CD1c-positive myeloid dendritic cell (primary cell): ENCODE results near the gene FFAR4.
A peak's percentile ranks its signal among the peaks of the same experiment; 100 is the strongest.
"Not testable (repeated sequence)": the region's sequence is repeated elsewhere in the genome, so short reads cannot be mapped to it uniquely, and the experiment has no call there.

Source experiments
- DNase-seq: peaks from one replicate; pipeline ENCODE4 v3.0.0-alpha.2; 2016; ENCODE audit errors: extremely low spot score

FFAR4 gene

DNA sequence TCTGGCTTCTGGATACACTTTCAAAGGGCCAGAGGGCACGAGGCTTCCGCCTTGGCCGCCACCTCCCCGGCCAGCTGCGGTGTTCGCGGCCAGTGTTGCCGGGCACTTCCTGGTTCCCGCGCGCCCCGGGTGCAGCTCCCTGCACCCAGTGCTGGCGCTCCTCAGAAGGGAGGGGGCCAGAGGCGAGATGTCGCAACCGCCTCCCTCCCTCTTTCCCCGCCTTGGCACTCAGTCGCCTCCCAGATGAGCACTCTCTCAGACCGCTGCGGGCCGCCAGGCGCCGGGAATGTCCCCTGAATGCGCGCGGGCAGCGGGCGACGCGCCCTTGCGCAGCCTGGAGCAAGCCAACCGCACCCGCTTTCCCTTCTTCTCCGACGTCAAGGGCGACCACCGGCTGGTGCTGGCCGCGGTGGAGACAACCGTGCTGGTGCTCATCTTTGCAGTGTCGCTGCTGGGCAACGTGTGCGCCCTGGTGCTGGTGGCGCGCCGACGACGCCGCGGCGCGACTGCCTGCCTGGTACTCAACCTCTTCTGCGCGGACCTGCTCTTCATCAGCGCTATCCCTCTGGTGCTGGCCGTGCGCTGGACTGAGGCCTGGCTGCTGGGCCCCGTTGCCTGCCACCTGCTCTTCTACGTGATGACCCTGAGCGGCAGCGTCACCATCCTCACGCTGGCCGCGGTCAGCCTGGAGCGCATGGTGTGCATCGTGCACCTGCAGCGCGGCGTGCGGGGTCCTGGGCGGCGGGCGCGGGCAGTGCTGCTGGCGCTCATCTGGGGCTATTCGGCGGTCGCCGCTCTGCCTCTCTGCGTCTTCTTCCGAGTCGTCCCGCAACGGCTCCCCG lies at the start of gene FFAR4:
FFAR4 (plus strand) TSS at position 231 of the 842 bp plus-strand sequence; CDS start at position 287, 56 bp downstream.
- peak; percentile 75 for DNase-seq

DNA sequence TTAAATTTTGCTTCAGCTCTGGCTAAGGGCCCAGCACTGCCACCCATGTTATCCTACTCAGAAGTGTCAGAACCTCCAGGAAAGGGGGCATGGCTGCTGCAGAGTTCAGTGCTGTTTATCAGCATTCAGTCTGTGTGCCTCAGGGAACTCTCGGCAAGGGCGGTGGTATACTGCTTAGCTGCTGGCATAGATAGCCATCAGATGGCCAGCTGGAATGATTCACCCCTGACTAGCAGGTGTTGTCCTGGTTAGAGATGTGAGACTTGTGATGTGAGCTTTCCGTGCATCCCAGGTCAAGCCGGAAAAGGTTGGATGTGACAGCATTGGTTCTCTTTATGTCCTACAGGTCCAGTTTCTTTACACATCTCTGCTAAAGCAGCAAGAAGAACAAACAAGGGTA lies 47.9 kb upstream of the FFAR4 start:
- DNase-seq, result no peak

DNA sequence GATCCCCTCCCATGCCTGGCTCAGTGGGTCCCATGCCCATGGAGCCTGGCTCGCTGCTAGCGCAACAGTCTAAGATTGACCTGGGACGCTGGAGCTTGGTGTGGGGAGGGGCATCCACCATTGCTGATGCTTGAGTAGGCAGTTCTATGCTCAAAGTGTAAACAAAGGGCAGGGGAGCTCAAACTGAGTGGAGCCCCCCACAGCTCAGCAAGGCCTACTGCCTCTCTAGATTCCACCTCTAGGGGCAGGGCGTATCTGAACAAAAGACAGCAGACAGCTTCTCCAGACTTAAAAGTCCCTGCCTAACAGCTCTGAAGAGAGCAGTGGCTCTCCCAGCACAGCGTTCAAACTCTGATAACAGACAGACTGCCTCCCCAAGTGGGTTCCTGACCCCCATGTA lies 31.2 kb upstream of the FFAR4 start:
- no peak for DNase-seq

DNA sequence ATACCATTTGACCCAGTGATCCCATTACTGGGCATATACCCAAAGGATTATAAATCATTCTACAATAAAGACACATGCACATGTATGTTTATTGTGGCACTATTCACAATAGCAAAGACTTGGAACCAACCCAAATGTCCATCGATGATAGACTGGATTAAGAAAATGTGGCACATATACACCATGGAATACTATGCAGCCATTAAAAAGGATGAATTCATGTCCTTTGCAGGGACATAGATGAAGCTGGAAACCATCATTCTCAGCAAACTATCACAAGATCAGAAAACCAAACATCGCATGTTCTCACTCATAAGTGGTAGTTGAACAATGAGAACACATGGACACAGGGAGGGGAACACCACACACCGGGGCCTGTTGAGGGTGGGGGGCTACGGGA lies 25.6 kb upstream of the FFAR4 start:
- not testable (repeated sequence) for DNase-seq

DNA sequence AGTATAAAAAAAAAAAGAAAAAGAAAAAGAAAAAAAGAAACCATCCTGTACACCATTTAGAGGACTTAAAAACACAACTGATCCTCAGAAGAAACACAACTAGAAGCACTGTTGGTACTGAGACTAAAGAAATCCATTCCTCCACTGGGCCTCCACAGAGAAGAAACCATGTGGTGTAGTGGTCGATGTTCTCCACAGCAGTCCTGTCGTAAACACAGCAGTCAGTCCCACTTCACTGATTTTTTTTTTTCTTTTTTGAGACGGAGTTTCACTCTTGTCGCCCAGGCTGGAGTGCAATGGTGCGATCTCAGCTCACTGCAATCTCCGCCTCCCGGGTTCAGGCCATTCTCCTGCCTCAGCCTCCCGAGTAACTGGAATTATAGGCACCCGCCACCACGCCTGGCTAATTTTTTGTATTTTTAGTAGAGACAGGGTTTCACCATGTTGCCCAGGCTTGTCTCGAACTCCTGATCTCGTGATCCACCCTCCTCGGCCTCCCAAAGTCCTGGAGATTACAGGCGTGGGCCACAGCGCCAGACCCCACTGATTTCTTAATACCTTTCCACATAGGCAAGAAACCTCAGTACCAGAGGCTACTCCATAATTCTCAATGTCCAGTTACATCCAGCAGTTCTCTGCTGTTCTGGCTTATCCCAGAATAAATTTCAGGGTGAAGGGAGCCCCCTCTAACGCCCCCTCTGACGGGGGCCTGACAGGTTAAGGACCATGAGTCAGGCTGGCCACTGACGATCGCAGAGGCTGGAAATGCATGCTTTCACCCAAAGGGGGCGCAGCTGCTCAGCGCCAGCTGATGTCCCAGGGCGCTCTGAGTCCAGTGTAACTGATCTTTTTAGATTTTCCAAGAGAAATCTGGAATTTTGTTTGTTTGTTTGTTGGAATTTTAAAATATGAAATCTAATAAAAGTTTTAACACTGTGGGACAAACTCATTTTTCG lies 24.8 kb upstream of the FFAR4 start:
- DNase-seq, result peak; percentile 55

DNA sequence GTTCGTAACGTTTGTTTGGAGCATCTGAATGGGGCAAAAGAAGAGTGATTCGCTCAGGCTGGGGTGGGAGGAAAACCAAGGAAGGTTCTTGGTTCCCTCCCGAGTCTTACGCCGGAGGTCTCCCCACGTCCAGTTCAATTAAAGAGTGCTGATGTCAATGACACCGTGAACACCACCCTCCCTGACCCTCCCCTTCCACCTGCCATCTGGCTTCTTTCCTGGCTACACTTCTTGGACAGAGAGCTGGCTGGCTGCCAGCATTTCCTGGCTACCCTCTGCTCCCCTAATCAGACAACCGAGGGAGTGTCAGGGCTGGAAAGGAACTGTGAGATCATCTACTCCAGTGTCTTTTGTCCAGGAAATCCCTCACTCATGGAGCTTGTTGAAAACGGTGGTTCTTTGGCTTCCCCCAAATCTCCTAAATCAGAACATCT lies 24.1 kb upstream of the FFAR4 start:
- DNase-seq, result no peak

DNA sequence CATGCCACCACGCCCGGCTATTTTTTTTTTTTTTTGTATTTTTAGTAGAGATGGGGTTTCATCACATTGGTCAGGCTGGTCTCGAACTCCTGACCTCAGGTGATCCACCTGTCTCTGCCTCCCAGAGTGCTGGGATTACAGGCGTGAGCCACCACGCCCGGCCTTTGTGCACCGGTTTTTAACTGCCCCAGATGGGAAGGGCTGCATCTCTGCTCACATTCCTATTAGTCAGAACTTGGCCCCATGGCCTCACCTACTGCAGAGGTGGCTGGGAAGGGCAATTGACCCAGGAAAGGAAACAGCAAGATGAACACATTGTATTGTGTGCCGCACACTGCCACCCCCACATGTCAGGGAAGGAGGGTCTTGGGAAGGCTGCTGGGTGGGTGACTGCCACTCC lies 19.5 kb upstream of the FFAR4 start:
- DNase-seq, result not testable (repeated sequence)

DNA sequence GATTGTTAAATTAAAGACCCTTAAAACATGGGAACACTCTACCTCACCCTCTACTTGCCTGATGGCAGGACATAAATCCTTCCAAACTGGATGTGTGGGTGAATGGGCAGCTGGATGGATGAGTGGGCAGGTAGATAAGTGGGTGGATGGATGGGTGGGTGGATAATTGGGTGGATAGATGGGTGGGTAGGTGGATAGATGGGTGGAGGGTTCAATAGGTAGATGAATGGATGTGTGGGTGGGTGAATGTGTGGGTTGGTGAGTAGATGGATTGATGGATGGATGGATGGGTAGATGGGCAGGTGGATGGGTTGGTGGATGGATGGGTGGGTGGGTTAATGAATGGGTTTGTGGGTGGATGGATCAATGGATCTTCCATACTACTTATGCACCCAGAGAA lies 18.9 kb upstream of the FFAR4 start:
- no peak for DNase-seq

DNA sequence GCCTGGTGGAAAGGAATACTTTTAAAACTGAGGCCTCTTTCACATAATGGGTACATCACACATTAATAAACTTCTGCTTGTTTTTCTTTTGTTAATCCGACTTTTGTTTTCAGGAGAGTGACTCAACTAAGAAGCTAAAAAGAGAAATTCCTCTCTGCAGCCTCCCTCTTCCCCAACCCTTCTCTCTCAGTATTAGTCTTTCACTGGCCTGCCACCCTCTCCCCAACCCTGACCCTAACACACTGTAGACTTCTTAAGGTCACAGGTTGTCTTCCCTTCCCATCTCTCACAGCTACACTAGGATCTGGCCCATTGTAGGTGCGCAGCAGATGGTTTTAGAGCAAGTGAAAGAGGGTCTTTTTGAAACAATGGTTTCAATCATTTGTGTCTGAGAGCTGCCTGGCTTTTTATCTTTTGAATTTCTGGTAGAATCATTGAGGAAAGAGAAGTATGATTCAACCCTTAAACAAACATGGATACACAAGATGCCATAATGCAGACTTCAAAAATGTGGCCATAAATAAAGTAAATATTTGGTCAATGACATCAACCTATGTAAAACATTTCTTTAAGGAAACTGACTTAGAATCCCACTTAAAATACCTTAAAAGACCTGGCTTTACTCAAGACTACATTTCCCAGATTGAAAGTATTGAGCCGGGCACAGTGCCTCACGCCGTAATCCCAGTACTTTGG lies 17.9 kb upstream of the FFAR4 start:
- DNase-seq, result no peak

DNA sequence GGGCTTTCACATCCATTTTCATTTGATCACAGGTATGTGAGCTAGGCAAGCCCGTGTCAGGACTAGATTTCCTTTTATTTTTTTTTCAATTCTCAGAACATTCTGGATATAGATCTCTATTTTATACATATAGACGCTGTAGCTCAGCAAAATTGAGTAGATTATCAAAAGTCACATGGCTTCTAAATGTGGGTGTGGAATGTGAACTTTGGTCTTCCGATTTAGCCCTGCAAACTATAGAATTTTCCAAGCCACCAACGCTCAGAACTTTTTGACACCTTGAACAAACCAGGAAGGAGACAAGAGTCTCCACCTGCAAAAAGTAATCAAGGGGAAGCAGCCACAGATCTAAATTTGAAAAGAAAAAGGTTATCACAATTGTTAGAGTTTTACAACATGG lies 15.9 kb upstream of the FFAR4 start:
- no peak for DNase-seq

DNA sequence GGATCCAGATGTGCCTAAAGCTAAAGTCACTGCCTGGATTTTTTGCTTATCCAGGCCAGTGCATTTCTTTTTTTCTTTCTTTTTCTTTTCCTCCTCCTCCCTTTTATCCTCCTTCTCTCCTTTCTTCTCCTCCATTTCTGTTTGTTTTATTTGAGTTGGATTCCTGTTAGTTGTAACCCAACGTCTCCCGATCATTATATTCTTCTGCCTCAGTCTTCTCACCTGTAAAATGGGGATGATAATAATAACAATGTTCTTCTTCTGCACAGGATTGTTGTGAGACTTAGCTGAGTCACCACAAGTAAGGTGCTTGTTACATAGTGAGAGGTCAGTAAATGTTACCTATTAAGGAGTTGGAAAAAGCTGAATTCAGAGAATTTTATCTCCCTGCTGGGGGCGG lies 13.7 kb upstream of the FFAR4 start:
- DNase-seq, result no peak

DNA sequence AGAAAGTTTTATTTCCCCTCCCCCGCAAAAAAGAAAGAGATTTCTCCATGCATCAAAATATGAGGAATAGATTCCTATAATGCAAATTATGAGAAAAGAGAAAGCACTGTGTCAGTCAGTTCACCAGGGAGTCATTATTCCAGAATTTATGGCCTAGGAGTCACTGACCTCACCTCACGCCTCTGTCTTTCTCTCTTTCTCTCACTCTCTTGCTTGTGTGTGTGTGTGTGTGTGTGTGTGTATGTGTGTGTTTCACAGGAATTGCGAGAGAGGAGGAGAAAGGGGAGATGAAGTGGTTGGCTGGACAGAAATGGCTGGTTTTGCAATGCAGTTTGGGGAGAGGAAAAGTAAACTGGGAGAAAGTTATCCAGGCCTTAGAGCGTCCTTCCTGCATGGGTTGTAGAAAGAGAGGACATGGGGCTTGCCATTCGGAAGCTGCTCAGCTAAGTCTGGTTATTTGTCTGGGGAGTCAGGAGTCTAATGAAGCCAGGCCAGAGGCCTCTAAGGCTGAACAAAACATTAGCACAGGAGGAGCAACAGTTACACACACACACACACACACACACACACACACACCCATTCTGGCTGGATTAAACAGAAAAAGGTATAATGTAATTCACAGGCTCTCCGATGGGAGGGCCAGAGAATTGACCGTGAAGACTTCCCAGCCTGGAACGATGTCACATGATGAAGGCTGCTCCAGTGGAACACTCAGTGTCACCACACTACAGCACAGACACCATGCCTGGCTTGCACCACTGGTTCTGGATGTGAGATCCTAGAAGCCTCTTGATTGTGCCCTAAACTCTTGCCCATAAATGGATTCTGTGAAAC lies 12.8 kb upstream of the FFAR4 start:
- no peak for DNase-seq

DNA sequence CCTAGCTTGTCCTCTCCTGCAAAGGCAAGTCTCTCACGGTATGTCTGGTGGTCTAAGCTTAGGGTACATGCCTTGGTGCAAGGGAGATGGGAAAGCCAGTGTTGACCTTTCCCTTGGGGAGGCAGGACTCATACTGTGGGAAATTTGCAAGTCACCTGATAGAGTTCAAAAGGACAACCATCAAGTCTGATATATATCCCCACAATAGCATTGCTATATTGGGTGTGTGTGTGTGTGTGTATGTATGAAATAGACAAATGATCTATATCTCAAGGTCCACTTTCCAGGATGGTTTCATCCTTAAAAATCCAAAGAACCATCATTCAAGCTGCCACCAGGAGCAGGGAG lies 12.2 kb upstream of the FFAR4 start:
- DNase-seq, result no peak

DNA sequence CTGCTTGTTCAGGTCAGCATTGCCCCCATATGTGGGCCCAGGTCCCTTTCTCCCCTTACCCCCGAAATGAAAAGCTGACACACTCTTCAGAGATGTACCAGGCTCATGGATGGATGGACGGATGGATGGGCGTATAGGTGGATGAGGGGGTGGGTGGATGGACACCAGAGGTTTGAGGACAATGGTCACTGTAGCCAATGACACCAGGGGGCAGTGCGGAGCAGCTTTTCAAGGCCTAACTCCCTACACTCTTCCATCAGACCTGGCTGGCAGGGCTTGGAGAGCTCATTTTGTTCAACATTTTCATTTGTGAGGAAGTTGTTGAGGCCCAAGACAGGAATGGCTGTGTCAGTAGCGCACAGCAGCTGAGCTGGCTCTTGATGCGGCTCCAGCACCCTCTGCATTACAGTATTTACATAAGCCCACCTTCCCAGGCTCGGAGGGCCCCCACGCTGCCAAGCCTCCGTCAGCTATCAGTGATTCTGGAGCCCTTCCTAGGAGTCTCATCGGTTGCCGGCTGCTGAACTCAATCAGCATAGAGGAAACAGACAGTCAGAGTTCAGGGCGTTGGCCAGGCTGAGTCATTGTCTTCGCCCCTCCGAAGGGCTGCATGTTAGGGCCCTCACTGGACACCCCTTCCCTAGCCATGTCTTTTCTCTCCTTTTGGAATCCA lies 11.6 kb upstream of the FFAR4 start:
- peak; percentile 89 for DNase-seq

DNA sequence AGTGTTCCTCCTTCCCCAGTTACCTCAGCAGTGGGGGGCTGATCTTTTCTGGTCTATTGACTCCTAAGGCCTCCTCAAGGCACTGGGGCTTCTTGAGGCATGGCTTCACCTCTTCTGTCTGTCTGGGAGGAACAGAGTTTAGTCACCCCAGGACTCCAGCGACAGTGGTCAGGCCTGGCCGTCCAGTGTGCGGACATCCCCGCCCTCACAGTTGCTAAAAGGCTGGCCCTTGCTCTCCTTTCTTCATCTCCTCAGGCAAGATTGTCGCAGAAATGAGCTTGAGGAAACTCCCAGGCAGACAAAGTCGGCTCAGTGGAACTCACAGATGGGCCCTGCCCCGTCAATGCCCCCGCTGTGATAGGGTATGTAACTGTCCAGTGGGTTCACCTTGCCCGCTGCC lies 7.0 kb upstream of the FFAR4 start:
- no peak for DNase-seq

DNA sequence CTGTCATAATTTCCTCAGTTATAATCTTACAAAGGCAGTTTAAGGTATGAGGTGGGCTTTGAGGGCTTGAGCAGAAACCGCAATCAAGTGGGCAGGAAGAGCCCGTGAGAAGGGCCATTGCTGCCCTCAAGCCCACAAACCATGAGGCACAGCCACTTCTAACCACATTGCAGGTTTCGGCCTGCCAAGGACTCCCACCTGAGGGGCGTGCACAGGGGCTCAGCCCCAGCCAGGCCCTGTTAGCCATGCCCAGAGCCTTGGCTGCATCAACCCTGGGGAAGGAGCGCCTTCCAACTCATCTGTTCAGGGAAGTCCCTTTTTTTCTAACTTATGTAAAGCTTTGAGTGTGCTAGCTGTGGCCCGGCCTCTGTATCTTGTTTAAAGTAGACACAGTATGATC lies 5.9 kb upstream of the FFAR4 start:
- DNase-seq, result no peak

DNA sequence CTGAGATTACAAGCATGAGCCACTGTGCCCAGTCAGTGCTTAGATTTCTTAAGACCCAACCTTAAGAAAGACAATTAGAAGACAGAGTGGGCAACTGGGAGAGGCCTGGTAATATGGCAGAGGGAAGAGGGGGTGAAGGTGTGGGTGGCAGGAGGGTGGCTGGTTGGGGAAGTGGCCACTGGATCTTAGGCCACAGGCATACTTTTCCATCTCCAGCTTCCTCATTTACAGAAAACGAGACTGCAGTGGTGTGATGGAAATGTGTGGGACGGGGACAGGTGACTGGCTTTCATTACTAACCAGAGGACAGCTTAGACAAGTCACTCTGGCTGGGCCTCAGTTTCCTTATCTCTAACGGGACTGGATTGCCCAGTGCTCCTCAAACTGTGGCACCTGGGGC lies 1.0 kb upstream of the FFAR4 start:
- peak; percentile 84 for DNase-seq

DNA sequence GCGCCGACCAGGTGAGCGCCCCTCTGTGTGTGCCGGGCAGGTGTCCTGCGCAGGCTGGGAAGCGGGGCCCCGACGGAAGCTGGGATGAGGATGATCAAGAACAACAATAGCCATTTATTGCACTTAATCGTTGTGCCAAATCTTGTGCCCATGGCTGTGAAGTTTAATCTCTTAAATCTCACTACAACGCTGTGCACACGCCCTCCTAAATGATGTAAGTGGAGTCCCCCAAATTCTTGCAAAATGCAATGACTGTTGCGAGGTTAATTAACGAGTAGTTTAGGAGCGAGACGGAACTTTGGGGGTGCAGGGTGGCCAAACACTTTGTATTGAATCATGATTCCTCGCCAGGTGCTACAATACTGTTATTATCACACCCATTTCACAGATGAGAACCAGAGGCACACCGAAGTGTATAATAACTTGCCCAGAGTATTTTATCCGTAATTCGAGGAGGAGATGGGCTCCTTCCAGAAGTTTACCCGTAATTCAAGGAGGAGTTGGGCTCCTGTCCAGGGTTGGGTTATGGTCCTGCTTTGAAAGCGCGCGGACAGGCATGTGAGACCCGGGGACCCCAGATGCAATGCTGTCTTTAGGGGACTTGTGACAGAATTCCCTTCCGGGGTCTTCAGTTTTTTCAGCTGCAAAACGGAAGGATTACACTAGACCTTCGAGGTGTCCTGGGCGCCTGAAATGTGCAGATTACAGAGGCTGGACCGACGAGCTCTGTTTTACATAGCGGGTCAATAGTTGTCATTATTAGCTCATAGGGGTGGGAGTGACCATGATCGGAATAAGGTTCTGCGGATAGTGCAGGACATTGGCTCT lies 1.0 kb downstream of the FFAR4 start:
- no peak for DNase-seq

DNA sequence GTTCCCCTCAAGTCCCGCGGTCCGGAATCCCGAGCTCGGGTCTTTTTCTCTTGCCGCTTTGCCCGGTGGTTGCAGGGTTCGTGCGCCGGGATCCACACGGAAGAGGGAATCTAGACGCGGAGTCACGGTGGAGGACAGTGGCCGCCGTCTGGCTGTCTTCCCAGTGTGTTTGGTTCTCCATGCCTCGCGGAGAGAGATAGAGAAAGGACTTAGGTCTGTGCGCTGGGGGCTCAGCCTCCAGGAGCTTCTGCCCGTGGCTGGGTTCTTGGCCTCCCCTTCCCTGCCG lies 1.6 kb downstream of the FFAR4 start:
- DNase-seq, result no peak

DNA sequence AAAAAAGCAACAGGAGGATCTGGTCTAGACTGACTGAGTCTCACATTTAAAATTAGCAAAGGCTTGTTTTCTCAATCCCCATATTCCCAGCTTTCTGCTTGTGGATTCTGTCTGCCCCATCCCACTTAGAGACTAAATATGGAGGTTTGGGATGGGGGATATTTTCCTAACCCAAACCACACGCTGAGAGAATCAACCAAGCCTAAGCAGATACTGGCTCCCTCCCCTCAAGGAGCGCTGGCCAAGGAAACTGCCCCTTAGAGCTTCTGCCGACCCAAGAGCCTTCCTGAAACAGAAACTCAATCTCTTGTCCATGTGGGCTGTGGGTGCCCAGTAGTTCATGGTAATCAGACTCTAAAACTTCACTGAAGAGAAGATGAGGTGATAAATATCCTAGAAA lies 3.9 kb downstream of the FFAR4 start:
- no peak for DNase-seq
